PC-3 (cell line): ENCODE measurements around the gene SIGLEC15. TPM values are rescaled to one million over a fixed set of nuclear protein-coding genes. Genes with fewer than 3 reads are reported as not detected.

Experiments used
- ATAC-seq: fragments of 200-7000 bp; cut with Tn5 transposase; 2 replicates; pipeline ENCODE4 v1.9.1; 2020; ENCODE audit warnings: mild to moderate bottlenecking, moderate library complexity
- BruUV-seq: library from RNA; stranded (reverse); fragments of 400-500 nt; replicated peaks from 2 replicates; lab custom pipeline; 2021; lab: Mats Ljungman, UMichigan
- CTCF ChIA-PET: fragments of 300-600 bp; sonication (Branson Sonifier 250); formaldehyde crosslinking; loops from one replicate; lab custom pipeline; 2022; ENCODE audit warnings: antibody characterized with exemption; lab: Charles Lee
- POLR2A ChIA-PET: fragments of 300-600 bp; sonication (Branson Sonifier 250); formaldehyde crosslinking; loops from one replicate; lab custom pipeline; 2022; ENCODE audit warnings: antibody characterized with exemption; ENCODE audit not compliant: unreplicated experiment; lab: Charles Lee
- DNase-seq: peaks from one replicate; pipeline ENCODE4 v3.0.0-alpha.2; 2015
- H2AFZ ChIP-seq: fragments of 300-600 bp; sonication (generic); 2 replicates; pipeline ENCODE4 v1.6.0; 2016; ENCODE audit warnings: antibody characterized with exemption, low read length
- H3F3A ChIP-seq: fragments of 300-600 bp; sonication (generic); one replicate; pipeline ENCODE4 v1.6.0; 2017; ENCODE audit warnings: antibody characterized with exemption, low read length, control low read depth, mild to moderate bottlenecking; ENCODE audit not compliant: unreplicated experiment
- H3K27ac ChIP-seq: fragments of 300-600 bp; sonication (generic); 2 replicates; pipeline ENCODE4 v1.5.1; 2016; ENCODE audit warnings: mild to moderate bottlenecking, low read length
- H3K27me3 ChIP-seq: fragments of 300-600 bp; sonication (generic); 2 replicates; pipeline ENCODE4 v1.6.1; 2016; ENCODE audit warnings: low read length, mixed read lengths
- H3K36me3 ChIP-seq: fragments of 300-600 bp; sonication (generic); 2 replicates; pipeline ENCODE4 v1.6.1; 2016; ENCODE audit warnings: low read depth, mixed run types, low read length, mixed read lengths
- H3K4me1 ChIP-seq: fragments of 300-600 bp; sonication (generic); 2 replicates; pipeline ENCODE4 v1.5.1; 2016; ENCODE audit warnings: low read length; ENCODE audit not compliant: insufficient read depth
- H3K4me2 ChIP-seq: fragments of 300-600 bp; sonication (generic); 2 replicates; pipeline ENCODE4 v1.6.0; 2016; ENCODE audit warnings: low read length
- H3K4me3 ChIP-seq: fragments of 300-600 bp; sonication (generic); 2 replicates; pipeline ENCODE4 v1.5.1; 2016; ENCODE audit warnings: mild to moderate bottlenecking, low read length, mixed read lengths
- H3K79me2 ChIP-seq: fragments of 300-600 bp; sonication (generic); 2 replicates; pipeline ENCODE4 v1.6.1; 2017; ENCODE audit warnings: low read length, mixed read lengths
- H3K9ac ChIP-seq: fragments of 300-600 bp; sonication (generic); 2 replicates; pipeline ENCODE4 v1.6.0; 2016; ENCODE audit warnings: mild to moderate bottlenecking, low read length
- H3K9me2 ChIP-seq: fragments of 300-600 bp; sonication (generic); replicated peaks from 2 replicates; pipeline ENCODE4 v1.6.1; 2016; ENCODE audit warnings: mixed run types, low read length, mixed read lengths
- H3K9me3 ChIP-seq: fragments of 300-600 bp; sonication (generic); 2 replicates; pipeline ENCODE4 v1.6.1; 2016; ENCODE audit warnings: low read length, mixed read lengths
- H4K20me1 ChIP-seq: fragments of 300-600 bp; sonication (generic); 2 replicates; pipeline ENCODE4 v1.6.1; 2016; ENCODE audit warnings: low read length, mixed read lengths
- CTCF ChIP-seq: fragments of 300-600 bp; sonication (generic); conservative IDR thresholded peaks from 2 replicates; pipeline ENCODE4 v1.5.1; 2017; ENCODE audit warnings: antibody characterized with exemption, low read depth, mild to moderate bottlenecking, low read length
- EZH2 ChIP-seq: fragments of 300-600 bp; sonication (generic); IDR thresholded peaks from one replicate; pipeline ENCODE4 v1.6.1; 2017; ENCODE audit warnings: antibody characterized with exemption, mild to moderate bottlenecking, low read length; ENCODE audit not compliant: unreplicated experiment
- EZH2phosphoT487 ChIP-seq: fragments of 300-600 bp; sonication (generic); IDR thresholded peaks from 2 replicates; pipeline ENCODE4 v1.6.1; 2018; ENCODE audit warnings: mild to moderate bottlenecking, antibody characterized with exemption, low read length, borderline replicate concordance
- intact Hi-C: fragments of 100-400 bp; cut with micrococcal nuclease; formaldehyde crosslinking; loops from 2 replicates; pipeline ENCODE4 v1.9.0; 2023
- total RNA-seq: library from RNA; depleted of rRNA; stranded (reverse); fragments of >200 nt; gene quantifications from 2 replicates; pipeline ENCODE4 v1.2.3, GENCODE V29; 2014

The SIGLEC15 gene
- total RNA-seq, 1 experiment from 2014 or later, result 2.0 TPM

- no peak for DNase-seq
- TF ChIP-seq CTCF (no peak), EZH2 (no peak), EZH2phosphoT487 (no peak)
- ATAC-seq, result no peak
- CTCF ChIA-PET, result no interaction called here
- POLR2A ChIA-PET, result no interaction called here
- no peaks in the 10 kb centered on the region for H3K9me3 ChIP-seq
- no peak overlapping the region for H3K27ac ChIP-seq
- no peaks in the 10 kb centered on the region for H3K4me1 ChIP-seq
- H3K4me3 ChIP-seq, result no peak overlapping the region
- H3K79me2 ChIP-seq, result no peaks in the 10 kb centered on the region
- no peaks in the 10 kb centered on the region for H3K9me2 ChIP-seq
- BruUV-seq, result no TSS peak
- no peak overlapping the region for H3K9ac ChIP-seq
- H4K20me1 ChIP-seq, result no peaks in the 10 kb centered on the region
- H3K36me3 ChIP-seq, result no peaks in the 10 kb centered on the region; the same call in 1 of the 2 replicates
- H3K27me3 ChIP-seq, result no peaks in the 10 kb centered on the region
- no peak overlapping the region for H3K4me2 ChIP-seq
- intact Hi-C loops, result no loop called here
- H2AFZ ChIP-seq, result no peak overlapping the region
- H3F3A ChIP-seq, result no peaks in the 10 kb centered on the region
Observed at GRCh38 chr18:45865466-45865865, 40.0 kb downstream of the SIGLEC15 start.

GRCh38 chr18:45870419-45870818, 44.9 kb downstream of the SIGLEC15 start:
- Histone ChIP-seq H3F3A (no peaks in the 10 kb centered on the region), H3K4me2 (no peak overlapping the region), H3K9ac (no peak overlapping the region), H3K36me3 (no peaks in the 10 kb centered on the region), H3K9me2 (no peaks in the 10 kb centered on the region), H3K79me2 (no peaks in the 10 kb centered on the region), H3K27ac (no peak overlapping the region), H3K9me3 (no peaks in the 10 kb centered on the region), H3K27me3 (no peaks in the 10 kb centered on the region), H3K4me3 (no peak overlapping the region), H4K20me1 (no peaks in the 10 kb centered on the region), H2AFZ (no peak overlapping the region), H3K4me1 (peaks cover 4% of the 10 kb centered on the region; the same call in 1 of the 2 replicates)
- intact Hi-C loops, result no loop called here
- no peak for ATAC-seq
- no TSS peak for BruUV-seq
- TF ChIP-seq EZH2 (no peak), EZH2phosphoT487 (no peak), CTCF (no peak)
- POLR2A ChIA-PET, result no interaction called here
- CTCF ChIA-PET, result no interaction called here
- no peak for DNase-seq

- intact Hi-C loops, result no loop called here
Observed at GRCh38 chr18:45871431-45872084, 46.1 kb downstream of the SIGLEC15 start.

More at GRCh38 chr18:45871431-45872084, 46.1 kb downstream of the SIGLEC15 start:
- DNase-seq (peak; percentile 30), ATAC-seq (no peak)
- Histone ChIP-seq H4K20me1 (no peaks in the 10 kb centered on the region), H3K4me1 (peaks cover 4% of the 10 kb centered on the region; the same call in 1 of the 2 replicates), H3K27ac (no peak overlapping the region), H3K79me2 (no peaks in the 10 kb centered on the region), H3K9me2 (no peaks in the 10 kb centered on the region), H3K9ac (no peak overlapping the region), H3K36me3 (no peaks in the 10 kb centered on the region), H3K4me2 (no peak overlapping the region), H3K27me3 (no peaks in the 10 kb centered on the region), H2AFZ (no peak overlapping the region), H3K9me3 (no peaks in the 10 kb centered on the region), H3F3A (no peaks in the 10 kb centered on the region), H3K4me3 (no peak overlapping the region)
- CTCF ChIA-PET, result no interaction called here
- no TSS peak for BruUV-seq
- TF ChIP-seq EZH2phosphoT487 (no peak), CTCF (no peak), EZH2 (no peak)
- POLR2A ChIA-PET, result no interaction called here
